H1 (cell line): ENCODE results near the gene CDK7. TPM values are rescaled to one million over a fixed set of nuclear protein-coding genes. Genes with fewer than 3 reads are reported as not detected.

Experiments
- CTCF ChIA-PET: fragments of 300-600 bp; sonication (Branson Sonifier 250); formaldehyde crosslinking; loops from one replicate; lab custom pipeline; 2021; ENCODE audit not compliant: partially characterized antibody; lab: Charles Lee
- POLR2A ChIA-PET: fragments of 300-600 bp; sonication (Branson Sonifier 250); formaldehyde crosslinking; loops from one replicate; lab custom pipeline; 2021; ENCODE audit warnings: inconsistent platforms; ENCODE audit not compliant: partially characterized antibody; lab: Charles Lee
- DNase-seq, 2 experiments: peaks; one replicate each; pipeline versions ENCODE4 v3.0.0 to v3.0.0-alpha.2; 2010 to 2022; ENCODE audit warnings: low spot score in 2 of 2, low read depth in 1 of 2, mixed read lengths in 1 of 2
- FAIRE-seq: peaks from 2 replicates; lab custom pipeline; 2011; peaks lifted over from hg19 to GRCh38; lab: Jason Lieb, UNC
- H2AFZ ChIP-seq: 2 replicates; pipeline ENCODE4 v1.8.1; 2012; ENCODE audit warnings: low read length, inconsistent platforms
- H2AK5ac ChIP-seq: 2 replicates; pipeline ENCODE4 v1.6.1; 2013; ENCODE audit warnings: low read depth, low read length
- H2BK120ac ChIP-seq: replicated peaks from 2 replicates; pipeline ENCODE3; 2013; ENCODE audit warnings: low read depth, low read length, inconsistent platforms
- H2BK12ac ChIP-seq: 2 replicates; pipeline ENCODE4 v1.6.1; 2013; ENCODE audit warnings: low read depth, low read length
- H2BK15ac ChIP-seq: 2 replicates; pipeline ENCODE4 v1.6.1; 2013; ENCODE audit warnings: low read length
- H2BK20ac ChIP-seq: 2 replicates; pipeline ENCODE4 v1.6.1; 2013; ENCODE audit warnings: low read length
- H2BK5ac ChIP-seq: 2 replicates; pipeline ENCODE4 v1.6.1; 2013; ENCODE audit warnings: low read depth, low read length
- H3K14ac ChIP-seq: 2 replicates; pipeline ENCODE4 v1.6.1; 2013; ENCODE audit warnings: inconsistent platforms; ENCODE audit not compliant: insufficient read length
- H3K18ac ChIP-seq: 2 replicates; pipeline ENCODE4 v1.6.1; 2013; ENCODE audit warnings: low read length; ENCODE audit errors: extremely low read depth
- H3K23ac ChIP-seq: 2 replicates; pipeline ENCODE4 v1.6.1; 2013; ENCODE audit warnings: inconsistent platforms; ENCODE audit not compliant: insufficient read length
- H3K23me2 ChIP-seq: 2 replicates; pipeline ENCODE4 v1.6.1; 2013; ENCODE audit warnings: low read depth, low read length
- H3K27ac ChIP-seq: 2 replicates; pipeline ENCODE4 v1.6.1; 2011; ENCODE audit warnings: low read depth, low read length, inconsistent platforms
- H3K27me3 ChIP-seq, 4 experiments: replicated peaks in 1 of 4; 1 replicate in 1 of 4; 2 replicates in 3 of 4; pipeline versions ENCODE4 v1.6.1 to v1.8.1; 2011 to 2013; ENCODE audit warnings: low read length in 3 of 4, mild to moderate bottlenecking in 3 of 4, inconsistent platforms in 2 of 4, mixed read lengths in 2 of 4, moderate library complexity in 1 of 4; ENCODE audit not compliant: control insufficient read depth in 3 of 4, insufficient read depth in 3 of 4; ENCODE audit errors: extremely low read depth in 1 of 4
- H3K36me3 ChIP-seq, 4 experiments: 2 replicates each; pipeline versions ENCODE4 v1.6.1 to v1.8.1; 2011 to 2013; ENCODE audit warnings: mild to moderate bottlenecking in 4 of 4, low read length in 3 of 4, moderate library complexity in 2 of 4, control low read depth in 1 of 4, inconsistent platforms in 1 of 4; ENCODE audit not compliant: insufficient read depth in 4 of 4, control insufficient read depth in 2 of 4
- H3K4ac ChIP-seq: replicated peaks from 2 replicates; pipeline ENCODE3; 2013; ENCODE audit warnings: low read length, low read depth, mixed read lengths, inconsistent platforms; ENCODE audit not compliant: insufficient read length
- H3K4me1 ChIP-seq, 4 experiments: replicated peaks in 1 of 4; 1 replicate in 1 of 4; 2 replicates in 3 of 4; pipeline versions ENCODE4 v1.6.1 to v1.8.1; 2011 to 2013; ENCODE audit warnings: low read length in 3 of 4, inconsistent platforms in 2 of 4, mixed read lengths in 1 of 4; ENCODE audit not compliant: insufficient read depth in 4 of 4, control insufficient read depth in 3 of 4
- H3K4me2 ChIP-seq, 2 experiments: 2 replicates each; pipeline versions ENCODE4 v1.6.1 to v1.8.1; 2011 to 2013; ENCODE audit warnings: low read depth in 2 of 2, low read length in 2 of 2, control low read depth in 1 of 2, inconsistent platforms in 1 of 2, mild to moderate bottlenecking in 1 of 2; ENCODE audit not compliant: insufficient read depth in 1 of 2
- H3K4me3 ChIP-seq, 4 experiments: fragments of 200-600, 300-600 bp in 1 of 4; sonication (generic), shearing (Covaris generic), sonication (Bioruptor Twin) in 1 of 4; 2 replicates each; pipeline versions ENCODE4 v1.5.1 to v1.8.1; 2011 to 2016; ENCODE audit warnings: low read length in 4 of 4, low read depth in 3 of 4, control low read depth in 2 of 4, inconsistent platforms in 2 of 4, mild to moderate bottlenecking in 2 of 4, mixed read lengths in 1 of 4, moderate library complexity in 1 of 4; ENCODE audit not compliant: insufficient read depth in 2 of 4; ENCODE audit errors: extremely low read depth in 1 of 4
- H3K56ac ChIP-seq: replicated peaks from 2 replicates; pipeline ENCODE3; 2013; ENCODE audit warnings: low read depth, mild to moderate bottlenecking, mixed read lengths, low read length, inconsistent platforms; ENCODE audit not compliant: insufficient read length
- H3K79me1 ChIP-seq: 2 replicates; pipeline ENCODE4 v1.6.1; 2013; ENCODE audit warnings: low read depth, low read length, control low read depth
- H3K79me2 ChIP-seq, 2 experiments: 2 replicates each; pipeline versions ENCODE4 v1.6.1 to v1.8.1; 2012 to 2013; ENCODE audit warnings: low read length in 2 of 2, mild to moderate bottlenecking in 2 of 2, inconsistent platforms in 1 of 2; ENCODE audit not compliant: insufficient read depth in 2 of 2, control insufficient read depth in 1 of 2
- H3K9ac ChIP-seq, 4 experiments: replicated peaks in 1 of 4; 1 replicate in 1 of 4; 2 replicates in 3 of 4; pipeline versions ENCODE4 v1.6.1 to v1.8.1; 2011 to 2013; ENCODE audit warnings: low read depth in 3 of 4, low read length in 3 of 4, control low read depth in 2 of 4, mild to moderate bottlenecking in 2 of 4, moderate library complexity in 2 of 4, inconsistent platforms in 1 of 4; ENCODE audit errors: extremely low read depth in 1 of 4
- H3K9me3 ChIP-seq, 2 experiments: 2 replicates each; pipeline versions ENCODE4 v1.6.1 to v1.8.1; 2012 to 2013; ENCODE audit warnings: mild to moderate bottlenecking in 2 of 2, moderate library complexity in 2 of 2, control low read depth in 1 of 2, inconsistent platforms in 1 of 2, low read depth in 1 of 2, low read length in 1 of 2, mixed read lengths in 1 of 2; ENCODE audit not compliant: insufficient read depth in 2 of 2
- H4K20me1 ChIP-seq, 2 experiments: replicated peaks in 1 of 2; 2 replicates each; pipeline versions ENCODE3 to v1.8.1; 2011 to 2013; ENCODE audit warnings: inconsistent platforms in 2 of 2, low read length in 2 of 2, mild to moderate bottlenecking in 1 of 2; ENCODE audit not compliant: insufficient read depth in 2 of 2, control insufficient read depth in 1 of 2
- H4K5ac ChIP-seq: 2 replicates; pipeline ENCODE4 v1.6.1; 2013; ENCODE audit warnings: low read length, low read depth, mixed read lengths, inconsistent platforms; ENCODE audit not compliant: insufficient read length
- H4K8ac ChIP-seq: 2 replicates; pipeline ENCODE4 v1.8.0; 2013; ENCODE audit warnings: mild to moderate bottlenecking, moderate library complexity, low read length, inconsistent platforms; ENCODE audit not compliant: insufficient read depth; ENCODE audit errors: extremely low read depth
- H4K91ac ChIP-seq: replicated peaks from 2 replicates; pipeline ENCODE3; 2013; ENCODE audit warnings: low read length, mixed read lengths, inconsistent platforms; ENCODE audit not compliant: insufficient read length
- CBX8 ChIP-seq: fragments of 300-800, 300-1000 bp; sonication (generic); IDR thresholded peaks from 2 replicates; pipeline ENCODE4 v1.7.1; 2016; ENCODE audit warnings: low read depth, low read length, borderline replicate concordance
- CREB1 ChIP-seq: IDR thresholded peaks from 2 replicates; pipeline ENCODE4 v1.6.1; 2012; ENCODE audit warnings: inconsistent platforms
- KDM4A ChIP-seq: IDR thresholded peaks from one replicate; pipeline ENCODE4 v1.7.1; 2012; ENCODE audit warnings: low read depth, mild to moderate bottlenecking, moderate library complexity, low read length, inconsistent platforms; ENCODE audit not compliant: severe bottlenecking
- NRF1 ChIP-seq: IDR thresholded peaks from 2 replicates; pipeline ENCODE4 v1.6.1; 2011; ENCODE audit warnings: mild to moderate bottlenecking, low read depth, low read length, improper control_type of control experiment
- PHF8 ChIP-seq: fragments of 200-600 bp; sonication (generic); conservative IDR thresholded peaks from 2 replicates; pipeline ENCODE4 v1.7.1; 2012; ENCODE audit warnings: low read depth, mild to moderate bottlenecking, inconsistent platforms, low read length, moderate library complexity
- POLR2AphosphoS5 ChIP-seq: IDR thresholded peaks from 2 replicates; pipeline ENCODE4 v1.6.1; 2011; ENCODE audit warnings: low read depth, low read length
- TBP ChIP-seq: IDR thresholded peaks from 2 replicates; pipeline ENCODE4 v1.6.1; 2011; ENCODE audit warnings: low read depth, low read length, improper control_type of control experiment
- YY1 ChIP-seq: IDR thresholded peaks from 2 replicates; pipeline ENCODE4 v1.6.1; 2011; ENCODE audit warnings: low read depth, mild to moderate bottlenecking, low read length
- WGBS, 2 experiments: shearing (Covaris generic) in 1 of 2; methylation state at CpG; one replicate each; pipeline versions ENCODE4 v1.1.6 to v1.1.7; 2013 to 2015; ENCODE audit warnings: low lambda C conversion rate in 2 of 2, mixed read lengths in 2 of 2, inconsistent platforms in 1 of 2, low coverage in 1 of 2, missing lambda C conversion rate in 1 of 2; ENCODE audit not compliant: insufficient replicate concordance in 2 of 2, insufficient coverage in 1 of 2, insufficient read length in 1 of 2; ENCODE audit errors: extremely low coverage in 1 of 2, missing lambda C conversion rate in 1 of 2; 5-methylcytosine and 5-hydroxymethylcytosine counted together
- long read RNA-seq, 2 experiments: library from RNA in 1 of 2; library from capped mRNA in 1 of 2; stranded (forward); transcript quantifications; one replicate each; pipeline ENCODE4 v2.0.0, GENCODE V29; 2021; ENCODE audit warnings: inconsistent platforms in 1 of 2
- polyA minus RNA-seq, 3 experiments: library from RNA; depleted of rRNA, polyadenylated mRNA; stranded (reverse); fragments of >200 nt; gene quantifications; 1 replicate in 2 of 3; 2 replicates in 1 of 3; pipeline ENCODE4 v1.2.3, GENCODE V29; 2011
- polyA plus RNA-seq, 7 experiments: library from polyadenylated mRNA; depleted of rRNA in 3 of 7; stranded (reverse) in 5 of 7; unstranded in 2 of 7; fragments of >200 nt in 5 of 7; fragments of 200-250 nt in 2 of 7; gene quantifications; 1 replicate in 5 of 7; 2 replicates in 1 of 7; 4 replicates in 1 of 7; pipeline versions ENCODE4 v1.2.1 to v1.2.3, GENCODE V29; 2011 to 2013; ENCODE audit warnings: missing spikeins in 2 of 7, mixed read lengths in 2 of 7
- total RNA-seq: library from RNA; stranded (reverse); fragmentation: NEBNext Ultra II Directional; extraction: Animal tissue kit (Norgen Biotek cat#: 25700); gene quantifications from 2 replicates; pipeline ENCODE4 v1.2.1, GENCODE V29; 2021

Gene CDK7
- total RNA-seq (52.1 and 63.4 TPM in 2 replicates), polyA plus RNA-seq (2011; rRNA removed) (19.5 and 39.9 TPM in 2 replicates), polyA minus RNA-seq (2011; rRNA and poly(A)+ RNA removed) (24.2 and 35.2 TPM in 2 replicates)
- polyA plus RNA-seq (2011; cell fraction: cytosol; rRNA removed) = 44.8 TPM
- 15.9 TPM for polyA plus RNA-seq (2011; cell fraction: nucleus; rRNA removed)
- 49.4 to 88.0 TPM (median 55.9 TPM) in 4 replicates for polyA plus RNA-seq (2012, experiment 1 of 2)
- 11.4 TPM for polyA plus RNA-seq (2012, experiment 2 of 2)
- polyA plus RNA-seq (2013, experiment 1 of 2) = 61.3 TPM
- polyA plus RNA-seq (2013, experiment 2 of 2) = 60.5 TPM
- polyA minus RNA-seq (2011; cell fraction: cytosol; rRNA and poly(A)+ RNA removed) = 86.9 TPM
- 53.5 TPM for polyA minus RNA-seq (2011; cell fraction: nucleus; rRNA and poly(A)+ RNA removed)
- long read RNA-seq, experiment 1, transcript CDK7-201 (12 exons, 1,439 nt) = major isoform, 56 of 84 reads
- long read RNA-seq, experiment 1, partial matches to known transcripts = 13 of 84 reads
- long read RNA-seq, experiment 1, other reads (novel, unspliced or antisense) = 14 of 84 reads
- long read RNA-seq, experiment 2, transcript CDK7-201 (12 exons, 1,439 nt) = major isoform, 140 of 172 reads
- long read RNA-seq, experiment 2, partial matches to known transcripts = 5 of 172 reads
- long read RNA-seq, experiment 2, other reads (novel, unspliced or antisense) = 27 of 172 reads

- peak within 1 kb of the TSS; percentile 83 to 96 (median 92) for H3K4me3 ChIP-seq
- peaks cover 3 to 42% of the 10 kb centered on the region in 2 experiments; a peak in 2 of 4 replicates for H3K79me2 ChIP-seq
- H4K20me1 ChIP-seq = no peaks in the 10 kb centered on the region
- ChIA-PET POLR2A (interaction anchor here (0.6 to 2.2 kb wide), 13 partner anchors 9 to 68 kb away, joined by 3 to 11 read pairs (median 4); partner anchors contain the start of genes CCNB1 and CENPH), CTCF (interaction anchor here (0.9 to 1.0 kb wide), 2 partner anchors 53 to 100 kb away, joined by 3 to 4 read pairs; no protein-coding TSS in a partner anchor)
- 1% methylated on average over 48 of the region's 49 CpGs; no CpG with 5 or more reads in 1 of the 2 experiments for WGBS, 2 experiments
- no peak within 1 kb of the TSS for H2BK12ac ChIP-seq
- H3K4ac ChIP-seq = no peak within 1 kb of the TSS
- peak within 1 kb of the TSS; percentile 100 for H2AFZ ChIP-seq
- FAIRE-seq (peak; percentile 82), DNase-seq (peak; percentile 41 to 88)
- no peak within 1 kb of the TSS for H3K14ac ChIP-seq
- H2BK15ac ChIP-seq = no peak within 1 kb of the TSS; the same call in 1 of the 2 replicates
- H3K23ac ChIP-seq = no peak within 1 kb of the TSS
- H3K18ac ChIP-seq = peak within 1 kb of the TSS; percentile 62; the same call in 1 of the 2 replicates
- peaks cover 0 to 3% (median 0%) of the 10 kb centered on the region in 4 experiments; a peak in 2 of 7 replicates for H3K4me1 ChIP-seq
- H2BK5ac ChIP-seq = peak within 1 kb of the TSS; percentile 54; the same call in 1 of the 2 replicates
- H3K4me2 ChIP-seq = peak within 1 kb of the TSS; percentile 49 to 74
- H3K79me1 ChIP-seq = no peaks in the 10 kb centered on the region
- H2BK120ac ChIP-seq = no peak within 1 kb of the TSS
- peaks cover 0 to 23% (median 3%) of the 10 kb centered on the region in 4 experiments; a peak in 2 of 8 replicates for H3K36me3 ChIP-seq
- H3K27ac ChIP-seq = peak within 1 kb of the TSS; percentile 74
- no peak within 1 kb of the TSS for H2AK5ac ChIP-seq
- no peak within 1 kb of the TSS for H2BK20ac ChIP-seq
- no peak within 1 kb of the TSS for H3K56ac ChIP-seq
- 0 out of 2 replicates have a peak within 1 kb of the TSS, but pooled peaks have one; percentile 47 for H4K8ac ChIP-seq
- H3K9ac ChIP-seq = peak within 1 kb of the TSS; percentile 81 to 88 (median 82)
- no peak within 1 kb of the TSS for H4K91ac ChIP-seq
- peak within 1 kb of the TSS; percentile 3 for H4K5ac ChIP-seq
- no peaks in the 10 kb centered on the region for H3K9me3 ChIP-seq
- no peaks in the 10 kb centered on the region for H3K27me3 ChIP-seq
- H3K23me2 ChIP-seq = peaks cover 1% of the 10 kb centered on the region; the same call in 1 of the 2 replicates
- peak; percentile 20; the same call in 1 of the 2 replicates for TF ChIP-seq CREB1
- no peak for TF ChIP-seq CBX8
- no peak for TF ChIP-seq NRF1
- TF ChIP-seq PHF8 = peak; percentile 74
- peak; percentile 65 for TF ChIP-seq POLR2AphosphoS5
- TF ChIP-seq KDM4A = peak; percentile 77
- peak; percentile 81 for TF ChIP-seq TBP
- peak; percentile 91 for TF ChIP-seq YY1
These were observed at the start of gene CDK7 for GRCh38 chr5:69234457-69235268. TSS of gene CDK7 (plus strand) at chr5:69234886. CDS start at chr5:69234976, 90 bp downstream.
